Measurements from ENCODE around the gene MAP2K6.

Gene MAP2K6

GRCh38 chr17:69588316-69588715 is 173.8 kb downstream of the MAP2K6 start:
- DNase-seq, result no peak

GRCh38 chr17:69588827-69589239 is 174.3 kb downstream of the MAP2K6 start:
- no peak for DNase-seq

- no peak for DNase-seq
Measured at GRCh38 chr17:69590671-69591070, 176.2 kb downstream of the MAP2K6 start.

GRCh38 chr17:69592692-69593350 is 178.3 kb downstream of the MAP2K6 start:
- DNase-seq, result no peak

- DNase-seq, result no peak
Measured at GRCh38 chr17:69593351-69593715, 178.8 kb downstream of the MAP2K6 start.

DNA sequence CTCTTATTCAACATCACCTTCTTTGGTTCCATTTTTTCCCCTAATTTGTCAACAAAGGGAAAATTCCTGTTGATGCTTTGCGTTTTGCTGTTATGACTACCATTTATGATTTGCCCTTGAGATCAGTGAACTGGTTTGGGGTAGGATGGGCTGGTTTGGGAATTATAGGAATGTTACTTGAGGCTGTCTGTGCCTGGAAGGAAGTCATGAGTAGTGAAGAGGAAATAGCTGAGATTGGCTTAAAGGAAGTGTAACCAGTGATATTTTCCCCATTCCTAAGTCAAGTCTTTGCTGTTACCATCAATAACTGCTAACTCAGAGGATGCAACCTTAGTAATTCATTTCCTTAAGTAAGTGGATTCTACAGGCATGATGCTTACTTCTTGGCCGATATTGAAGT is 179.2 kb downstream of the MAP2K6 start:
- DNase-seq, result no peak

DNA sequence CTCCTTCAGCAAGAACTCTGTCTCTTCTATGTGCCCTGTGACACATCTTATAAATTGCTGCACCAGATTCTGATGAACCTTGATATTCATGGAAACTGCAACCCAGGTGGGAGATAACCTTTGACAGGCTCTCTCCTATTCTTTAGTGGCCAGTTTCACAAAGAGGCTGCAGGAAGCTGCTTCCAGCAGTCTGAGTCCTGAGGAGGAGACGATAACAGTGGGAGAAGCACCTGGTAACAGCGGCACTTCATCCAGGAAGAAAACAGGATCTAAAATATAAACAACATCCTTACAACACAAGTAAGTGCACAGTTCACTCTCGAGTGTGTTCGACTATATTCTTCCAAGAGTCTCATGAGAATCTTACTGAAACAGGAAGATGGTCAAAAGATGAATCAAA is 180.1 kb downstream of the MAP2K6 start:
- DNase-seq, result no peak

- DNase-seq, result no peak
Measured at GRCh38 chr17:69596141-69596540, 181.6 kb downstream of the MAP2K6 start.

- DNase-seq, result no peak
Measured at GRCh38 chr17:69597898-69598692, 183.6 kb downstream of the MAP2K6 start.

GRCh38 chr17:69602972-69603371 is 188.5 kb downstream of the MAP2K6 start:
- no peak for DNase-seq
